Measurements from ENCODE around the gene CD38.

DNA sequence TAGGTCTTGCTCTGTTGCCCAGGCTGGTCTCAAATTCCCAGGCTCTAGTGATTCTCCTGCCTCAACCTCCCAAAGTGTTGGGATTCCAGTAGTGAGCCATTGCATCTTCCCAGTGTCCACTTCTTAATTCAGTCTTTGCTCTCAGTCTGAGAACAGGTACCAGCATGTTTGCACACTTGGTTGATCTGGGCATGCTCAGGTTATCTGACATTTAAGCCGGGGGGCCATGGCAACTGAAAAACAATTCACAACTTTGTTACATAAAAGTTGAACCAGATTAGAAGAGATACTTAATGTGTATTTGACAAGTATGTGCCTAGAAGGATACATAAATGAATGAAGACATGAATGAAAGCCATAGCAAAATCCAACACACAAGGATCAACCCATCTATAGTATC is 121.4 kb downstream of the CD38 start:
- TF ChIP-seq, protein P1, sequence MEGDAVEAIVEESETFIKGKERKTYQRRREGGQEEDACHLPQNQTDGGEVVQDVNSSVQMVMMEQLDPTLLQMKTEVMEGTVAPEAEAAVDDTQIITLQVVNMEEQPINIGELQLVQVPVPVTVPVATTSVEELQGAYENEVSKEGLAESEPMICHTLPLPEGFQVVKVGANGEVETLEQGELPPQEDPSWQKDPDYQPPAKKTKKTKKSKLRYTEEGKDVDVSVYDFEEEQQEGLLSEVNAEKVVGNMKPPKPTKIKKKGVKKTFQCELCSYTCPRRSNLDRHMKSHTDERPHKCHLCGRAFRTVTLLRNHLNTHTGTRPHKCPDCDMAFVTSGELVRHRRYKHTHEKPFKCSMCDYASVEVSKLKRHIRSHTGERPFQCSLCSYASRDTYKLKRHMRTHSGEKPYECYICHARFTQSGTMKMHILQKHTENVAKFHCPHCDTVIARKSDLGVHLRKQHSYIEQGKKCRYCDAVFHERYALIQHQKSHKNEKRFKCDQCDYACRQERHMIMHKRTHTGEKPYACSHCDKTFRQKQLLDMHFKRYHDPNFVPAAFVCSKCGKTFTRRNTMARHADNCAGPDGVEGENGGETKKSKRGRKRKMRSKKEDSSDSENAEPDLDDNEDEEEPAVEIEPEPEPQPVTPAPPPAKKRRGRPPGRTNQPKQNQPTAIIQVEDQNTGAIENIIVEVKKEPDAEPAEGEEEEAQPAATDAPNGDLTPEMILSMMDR (conservative IDR thresholded peaks at IDR 0.05; ENCODE audit: low read depth, low read length): no peak
- no peak for TF ChIP-seq EZH2 (IDR thresholded peaks at IDR 0.05; ENCODE audit: borderline replicate concordance, low read depth, low read length, poor library complexity, severe bottlenecking)

Data from A673 (cell line).